ENCODE measurements around the gene DNM3.

- TF ChIP-seq, protein P1, sequence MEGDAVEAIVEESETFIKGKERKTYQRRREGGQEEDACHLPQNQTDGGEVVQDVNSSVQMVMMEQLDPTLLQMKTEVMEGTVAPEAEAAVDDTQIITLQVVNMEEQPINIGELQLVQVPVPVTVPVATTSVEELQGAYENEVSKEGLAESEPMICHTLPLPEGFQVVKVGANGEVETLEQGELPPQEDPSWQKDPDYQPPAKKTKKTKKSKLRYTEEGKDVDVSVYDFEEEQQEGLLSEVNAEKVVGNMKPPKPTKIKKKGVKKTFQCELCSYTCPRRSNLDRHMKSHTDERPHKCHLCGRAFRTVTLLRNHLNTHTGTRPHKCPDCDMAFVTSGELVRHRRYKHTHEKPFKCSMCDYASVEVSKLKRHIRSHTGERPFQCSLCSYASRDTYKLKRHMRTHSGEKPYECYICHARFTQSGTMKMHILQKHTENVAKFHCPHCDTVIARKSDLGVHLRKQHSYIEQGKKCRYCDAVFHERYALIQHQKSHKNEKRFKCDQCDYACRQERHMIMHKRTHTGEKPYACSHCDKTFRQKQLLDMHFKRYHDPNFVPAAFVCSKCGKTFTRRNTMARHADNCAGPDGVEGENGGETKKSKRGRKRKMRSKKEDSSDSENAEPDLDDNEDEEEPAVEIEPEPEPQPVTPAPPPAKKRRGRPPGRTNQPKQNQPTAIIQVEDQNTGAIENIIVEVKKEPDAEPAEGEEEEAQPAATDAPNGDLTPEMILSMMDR (IDR thresholded peaks at IDR 0.05; ENCODE audit: insufficient read depth, low read depth, low read length), result no peak
- no peak for TF ChIP-seq EZH2 (IDR thresholded peaks at IDR 0.05; ENCODE audit: insufficient read depth, low read length)
These were observed 11.0 kb downstream of the DNM3 start for GRCh38 chr1:171852272-171852671.
